ENCODE data around the gene ZBTB22. TPM values are rescaled to one million over a fixed set of nuclear protein-coding genes. Genes with fewer than 3 reads are reported as not detected.
"Not testable (repeated sequence)": the region's sequence is repeated elsewhere in the genome, so short reads cannot be mapped to it uniquely, and the experiment has no call there.

ZBTB22 gene
- total RNA-seq, 1 donor from 2014 or later, result 17.7 TPM

DNA sequence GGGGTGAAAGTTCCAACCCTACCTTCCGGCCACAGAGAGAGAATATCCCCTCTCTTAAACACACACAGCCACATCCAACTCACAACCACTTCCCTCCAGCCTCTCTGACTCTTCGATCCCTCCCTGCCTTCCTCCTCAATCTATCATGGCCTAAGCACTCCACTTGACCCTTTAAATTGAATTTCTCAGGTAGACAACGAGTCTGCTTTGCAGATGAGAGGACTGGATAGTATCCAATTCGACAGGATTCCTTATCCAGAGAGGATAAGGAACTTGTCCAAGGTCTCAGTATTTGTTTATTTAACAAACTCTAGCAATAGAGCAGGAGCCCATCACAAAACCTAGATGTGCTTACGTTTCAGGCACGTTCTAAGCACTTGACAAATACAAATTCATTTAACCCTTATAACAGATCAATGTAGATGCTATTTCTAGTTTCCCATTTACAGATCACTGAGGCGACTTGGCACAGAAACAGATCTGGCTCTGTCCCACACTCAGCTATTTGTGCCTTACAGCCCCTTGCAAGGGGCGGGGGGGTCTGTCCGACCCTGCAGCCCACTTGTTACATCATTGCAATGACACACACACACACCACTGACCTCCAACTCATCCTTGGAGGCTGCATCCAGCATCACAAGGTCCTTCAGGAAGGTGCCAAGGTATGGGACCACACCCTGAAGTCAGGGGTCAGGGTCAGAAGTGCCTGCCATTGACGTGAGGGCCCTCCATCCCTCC is 23.3 kb downstream of the ZBTB22 start:
- Histone ChIP-seq H3K4me1 (ENCODE audit: control insufficient read depth in 3 of 3, insufficient read depth in 3 of 3, low read length in 3 of 3) (peaks cover 21 to 27% (median 22%) of the 10 kb centered on the region in 3 donors), H3K4me3 (ENCODE audit: low read length in 3 of 3) (no peak overlapping the region), H3K36me3 (ENCODE audit: control insufficient read depth in 3 of 3, insufficient read depth in 3 of 3, low read length in 3 of 3) (peaks cover 53% of the 10 kb centered on the region in 3 donors), H3K9me3 (ENCODE audit: control insufficient read depth in 3 of 3, low read length in 3 of 3) (no peaks in the 10 kb centered on the region), H3K27ac (ENCODE audit: low read depth, low read length) (no peak overlapping the region), H3K9ac (ENCODE audit: low read depth in 1 of 3, low read length in 3 of 3) (no peak overlapping the region), H3K27me3 (ENCODE audit: control insufficient read depth in 3 of 3, insufficient read depth in 3 of 3, low read length in 3 of 3) (no peaks in the 10 kb centered on the region)

DNA sequence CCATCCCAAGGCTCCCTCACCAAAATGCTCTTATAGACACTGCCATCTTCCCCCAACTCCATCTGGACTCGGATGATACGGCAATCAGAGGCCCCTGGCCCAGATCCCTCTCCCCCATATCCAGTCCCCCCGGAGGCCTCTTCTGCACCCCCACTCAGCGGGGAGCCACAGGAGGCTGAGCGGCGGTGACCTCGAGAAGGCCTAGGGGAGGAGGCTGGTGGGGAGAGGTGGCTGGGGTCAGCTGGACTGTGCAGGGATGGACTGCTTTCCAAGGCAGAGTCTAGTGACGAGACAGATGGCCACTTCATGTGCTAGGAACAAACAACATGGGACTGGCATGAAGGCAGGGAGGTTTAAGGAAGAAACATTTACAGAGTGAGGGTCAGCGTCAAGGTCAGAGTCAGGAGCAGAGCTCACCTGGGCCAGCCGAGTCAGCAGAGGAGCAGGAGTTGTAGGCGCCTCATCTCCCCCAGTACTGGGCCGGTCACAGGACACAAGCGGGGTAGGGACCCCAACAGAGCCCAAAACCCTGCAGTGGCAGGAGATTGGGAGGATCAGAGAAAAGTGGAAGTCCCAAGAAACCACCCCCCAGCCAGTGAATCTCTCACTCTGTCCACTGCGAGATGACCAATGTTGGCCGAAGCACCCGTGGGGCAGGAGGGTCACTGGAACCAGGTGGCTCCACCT is 24.4 kb downstream of the ZBTB22 start:
- Histone ChIP-seq H3K4me1 (ENCODE audit: control insufficient read depth in 3 of 3, insufficient read depth in 3 of 3, low read length in 3 of 3) (peaks cover 25 to 35% (median 26%) of the 10 kb centered on the region in 3 donors), H3K9ac (ENCODE audit: low read depth in 1 of 3, low read length in 3 of 3) (no peak overlapping the region), H3K9me3 (ENCODE audit: control insufficient read depth in 3 of 3, low read length in 3 of 3) (no peaks in the 10 kb centered on the region), H3K4me3 (ENCODE audit: low read length in 3 of 3) (no peak overlapping the region), H3K36me3 (ENCODE audit: control insufficient read depth in 3 of 3, insufficient read depth in 3 of 3, low read length in 3 of 3) (peaks cover 53 to 54% (median 53%) of the 10 kb centered on the region in 3 donors), H3K27me3 (ENCODE audit: control insufficient read depth in 3 of 3, insufficient read depth in 3 of 3, low read length in 3 of 3) (no peaks in the 10 kb centered on the region), H3K27ac (ENCODE audit: low read depth, low read length) (no peak overlapping the region)

DNA sequence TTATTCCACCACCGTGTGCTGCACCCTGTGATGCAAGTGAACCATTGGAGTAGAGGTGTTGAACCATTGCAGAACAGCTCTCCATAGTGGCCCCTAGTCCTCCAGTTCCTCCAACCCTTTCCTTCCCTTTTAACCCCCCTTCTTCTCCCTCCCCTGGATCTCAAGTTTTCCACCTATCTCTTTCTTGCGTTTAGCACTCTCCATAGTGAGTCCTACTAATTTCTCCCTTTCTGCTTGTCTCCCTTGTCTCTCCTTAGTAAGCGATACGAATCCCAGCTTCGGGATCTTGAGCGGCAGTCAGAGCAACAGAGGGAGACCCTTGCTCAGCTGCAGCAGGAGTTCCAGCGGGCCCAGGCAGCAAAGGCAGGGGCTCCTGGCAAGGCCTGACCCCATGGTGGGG is 27.1 kb downstream of the ZBTB22 start:
- peaks cover 19 to 29% (median 23%) of the 10 kb centered on the region in 3 donors for H3K4me1 ChIP-seq (ENCODE audit: control insufficient read depth in 3 of 3, insufficient read depth in 3 of 3, low read length in 3 of 3)
- peaks cover 58 to 61% (median 60%) of the 10 kb centered on the region in 3 donors for H3K36me3 ChIP-seq (ENCODE audit: control insufficient read depth in 3 of 3, insufficient read depth in 3 of 3, low read length in 3 of 3)
- peak overlapping the region; percentile 90 to 96 (median 95) for H3K4me3 ChIP-seq (ENCODE audit: low read length in 3 of 3)
- H3K27ac ChIP-seq (ENCODE audit: low read depth, low read length), result no peak overlapping the region
- peak overlapping the region; percentile 93 to 95 (median 93) for H3K9ac ChIP-seq (ENCODE audit: low read depth in 1 of 3, low read length in 3 of 3)
- H3K9me3 ChIP-seq (ENCODE audit: control insufficient read depth in 3 of 3, low read length in 3 of 3), result no peaks in the 10 kb centered on the region
- no peaks in the 10 kb centered on the region for H3K27me3 ChIP-seq (ENCODE audit: control insufficient read depth in 3 of 3, insufficient read depth in 3 of 3, low read length in 3 of 3)

DNA sequence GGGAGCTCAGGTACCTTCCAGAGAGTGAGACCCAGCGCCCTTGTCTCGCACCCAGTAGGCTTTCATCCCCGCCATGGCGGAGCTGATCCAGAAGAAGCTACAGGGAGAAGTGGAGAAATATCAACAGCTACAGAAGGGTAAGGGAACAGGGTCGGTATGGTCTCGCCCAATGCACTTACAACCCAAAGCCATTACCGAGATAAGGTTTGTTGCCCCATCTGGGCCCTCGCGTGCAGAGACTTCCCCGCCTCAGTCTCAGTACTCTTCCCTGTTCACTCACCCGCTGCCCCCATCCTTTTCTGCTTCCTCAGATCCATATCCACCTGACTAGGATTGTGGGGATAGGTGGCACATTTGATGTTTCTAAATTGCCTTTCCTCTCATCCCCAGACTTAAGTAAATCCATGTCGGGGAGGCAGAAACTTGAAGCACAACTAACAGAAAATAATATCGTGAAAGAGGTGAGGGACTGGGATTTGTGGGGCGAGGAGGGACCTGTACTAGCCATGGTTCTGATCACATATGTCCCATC is 27.7 kb downstream of the ZBTB22 start:
- H3K36me3 ChIP-seq (ENCODE audit: control insufficient read depth in 3 of 3, insufficient read depth in 3 of 3, low read length in 3 of 3), result peaks cover 54 to 56% (median 55%) of the 10 kb centered on the region in 3 donors
- H3K4me3 ChIP-seq (ENCODE audit: low read length in 3 of 3), result peak overlapping the region; percentile 90 to 96 (median 95)
- peak overlapping the region; percentile 93 to 95 (median 93) for H3K9ac ChIP-seq (ENCODE audit: low read depth in 1 of 3, low read length in 3 of 3)
- peak overlapping the region; percentile 80 for H3K27ac ChIP-seq (ENCODE audit: low read depth, low read length)
- no peaks in the 10 kb centered on the region for H3K27me3 ChIP-seq (ENCODE audit: control insufficient read depth in 3 of 3, insufficient read depth in 3 of 3, low read length in 3 of 3)
- no peaks in the 10 kb centered on the region for H3K9me3 ChIP-seq (ENCODE audit: control insufficient read depth in 3 of 3, low read length in 3 of 3)
- H3K4me1 ChIP-seq (ENCODE audit: control insufficient read depth in 3 of 3, insufficient read depth in 3 of 3, low read length in 3 of 3), result peaks cover 19 to 29% (median 23%) of the 10 kb centered on the region in 3 donors

DNA sequence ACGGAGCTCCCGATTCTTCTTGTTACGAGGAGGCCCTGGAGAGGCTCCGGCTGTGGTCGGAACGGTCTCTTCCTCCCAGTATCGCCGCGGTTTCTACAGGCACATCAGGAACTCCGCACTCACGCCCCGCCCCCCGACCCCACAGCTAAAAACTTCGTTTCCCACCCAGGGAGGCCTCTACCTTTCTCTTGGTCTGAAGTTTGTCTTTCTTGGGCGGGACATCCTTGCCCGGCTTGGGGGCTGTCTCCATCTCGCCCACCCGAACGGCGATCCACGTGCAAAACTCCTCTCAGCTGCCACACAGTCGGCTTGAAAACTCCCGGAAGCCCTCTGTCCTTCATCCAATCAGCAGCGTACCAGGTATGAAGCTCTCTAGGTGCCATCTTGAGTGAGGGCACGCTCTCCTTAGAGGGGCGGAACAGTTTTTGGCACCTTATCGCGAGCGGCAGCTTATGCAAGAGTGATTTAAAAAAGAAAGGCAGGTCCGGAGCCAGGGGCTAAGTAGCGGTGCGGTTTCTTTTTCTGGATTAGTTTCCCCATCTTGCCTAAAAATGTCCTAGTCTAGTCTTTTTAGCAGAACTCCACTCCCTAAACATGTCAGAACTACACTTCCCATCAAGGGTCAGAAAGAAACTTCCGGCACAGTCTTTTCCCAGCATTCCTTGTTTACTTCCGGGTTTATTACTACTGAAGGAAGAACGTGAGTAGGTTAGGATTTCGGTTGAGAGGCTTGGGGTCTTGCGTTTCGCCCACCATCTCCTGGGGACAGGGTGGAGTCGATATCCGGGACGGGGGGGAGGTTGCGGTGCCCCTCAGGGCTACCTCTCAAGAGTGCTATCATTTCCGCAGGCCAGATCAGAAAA is 28.4 kb downstream of the ZBTB22 start, which contains the start of the genes PFDN6 and WDR46:
PFDN6 (plus strand) TSS at position 681 of the 863 bp plus-strand sequence. CDS start 256 bp downstream, outside the sequence.
WDR46 (minus strand) TSS at position 319 of the 863 bp plus-strand sequence; CDS start at position 250, 69 bp downstream.
- Histone ChIP-seq H3K4me3 (ENCODE audit: low read length in 3 of 3) (peak within 1 kb of the TSS; percentile 90 to 96 (median 95)), H3K9ac (ENCODE audit: low read depth in 1 of 3, low read length in 3 of 3) (peak within 1 kb of the TSS; percentile 93 to 95 (median 93)), H3K27me3 (ENCODE audit: control insufficient read depth in 3 of 3, insufficient read depth in 3 of 3, low read length in 3 of 3) (no peaks in the 10 kb centered on the region), H3K27ac (ENCODE audit: low read depth, low read length) (peak within 1 kb of the TSS; percentile 80), H3K4me1 (ENCODE audit: control insufficient read depth in 3 of 3, insufficient read depth in 3 of 3, low read length in 3 of 3) (peaks cover 19 to 29% (median 23%) of the 10 kb centered on the region in 3 donors), H3K9me3 (ENCODE audit: control insufficient read depth in 3 of 3, low read length in 3 of 3) (no peaks in the 10 kb centered on the region), H3K36me3 (ENCODE audit: control insufficient read depth in 3 of 3, insufficient read depth in 3 of 3, low read length in 3 of 3) (peaks cover 54 to 57% (median 55%) of the 10 kb centered on the region in 3 donors)

DNA sequence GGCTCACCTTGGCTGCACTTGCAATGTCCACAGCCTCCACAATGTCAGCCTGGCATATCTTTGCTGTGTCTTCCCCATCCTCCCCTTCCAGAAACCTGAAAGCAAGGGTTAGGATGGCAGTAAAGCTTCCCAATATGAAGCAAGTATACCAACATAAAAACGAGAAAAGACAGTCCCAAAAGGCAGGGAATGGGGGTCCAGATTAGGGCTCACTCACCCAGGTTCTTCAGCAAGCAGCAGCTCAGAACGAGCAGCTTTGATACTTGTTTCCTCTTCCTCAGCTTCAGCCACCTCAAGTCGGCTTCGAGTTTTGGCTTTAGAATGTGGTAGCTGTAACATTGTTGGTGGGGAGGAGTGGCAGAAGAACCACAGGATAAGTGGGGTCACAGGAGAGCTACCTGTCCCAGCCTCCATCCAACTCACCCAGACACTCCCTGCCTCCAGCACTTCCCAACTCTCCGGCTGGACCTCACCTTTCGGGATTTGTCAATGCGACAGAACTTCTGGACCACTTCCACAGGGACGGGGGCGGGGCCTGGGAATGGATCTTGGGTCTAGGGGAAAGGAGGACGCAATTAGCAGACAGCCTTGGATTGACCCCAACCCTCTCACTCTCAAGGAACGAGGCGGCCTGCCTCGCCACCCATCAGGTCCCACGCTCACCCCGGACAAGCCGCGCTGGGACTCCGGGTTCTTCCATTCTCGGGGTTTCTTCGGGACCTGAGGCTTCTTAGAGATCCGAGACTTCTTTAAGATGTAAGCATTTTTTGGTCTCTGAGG is 29.2 kb downstream of the ZBTB22 start:
- Histone ChIP-seq H3K27ac (ENCODE audit: low read depth, low read length) (peak overlapping the region; percentile 80), H3K27me3 (ENCODE audit: control insufficient read depth in 3 of 3, insufficient read depth in 3 of 3, low read length in 3 of 3) (no peaks in the 10 kb centered on the region), H3K4me1 (ENCODE audit: control insufficient read depth in 3 of 3, insufficient read depth in 3 of 3, low read length in 3 of 3) (peaks cover 19 to 29% (median 23%) of the 10 kb centered on the region in 3 donors), H3K9ac (ENCODE audit: low read depth in 1 of 3, low read length in 3 of 3) (peak overlapping the region; percentile 93 to 95 (median 93)), H3K4me3 (ENCODE audit: low read length in 3 of 3) (peak overlapping the region; percentile 90 to 96 (median 95)), H3K36me3 (ENCODE audit: control insufficient read depth in 3 of 3, insufficient read depth in 3 of 3, low read length in 3 of 3) (peaks cover 50 to 54% (median 50%) of the 10 kb centered on the region in 3 donors), H3K9me3 (ENCODE audit: control insufficient read depth in 3 of 3, low read length in 3 of 3) (no peaks in the 10 kb centered on the region)

DNA sequence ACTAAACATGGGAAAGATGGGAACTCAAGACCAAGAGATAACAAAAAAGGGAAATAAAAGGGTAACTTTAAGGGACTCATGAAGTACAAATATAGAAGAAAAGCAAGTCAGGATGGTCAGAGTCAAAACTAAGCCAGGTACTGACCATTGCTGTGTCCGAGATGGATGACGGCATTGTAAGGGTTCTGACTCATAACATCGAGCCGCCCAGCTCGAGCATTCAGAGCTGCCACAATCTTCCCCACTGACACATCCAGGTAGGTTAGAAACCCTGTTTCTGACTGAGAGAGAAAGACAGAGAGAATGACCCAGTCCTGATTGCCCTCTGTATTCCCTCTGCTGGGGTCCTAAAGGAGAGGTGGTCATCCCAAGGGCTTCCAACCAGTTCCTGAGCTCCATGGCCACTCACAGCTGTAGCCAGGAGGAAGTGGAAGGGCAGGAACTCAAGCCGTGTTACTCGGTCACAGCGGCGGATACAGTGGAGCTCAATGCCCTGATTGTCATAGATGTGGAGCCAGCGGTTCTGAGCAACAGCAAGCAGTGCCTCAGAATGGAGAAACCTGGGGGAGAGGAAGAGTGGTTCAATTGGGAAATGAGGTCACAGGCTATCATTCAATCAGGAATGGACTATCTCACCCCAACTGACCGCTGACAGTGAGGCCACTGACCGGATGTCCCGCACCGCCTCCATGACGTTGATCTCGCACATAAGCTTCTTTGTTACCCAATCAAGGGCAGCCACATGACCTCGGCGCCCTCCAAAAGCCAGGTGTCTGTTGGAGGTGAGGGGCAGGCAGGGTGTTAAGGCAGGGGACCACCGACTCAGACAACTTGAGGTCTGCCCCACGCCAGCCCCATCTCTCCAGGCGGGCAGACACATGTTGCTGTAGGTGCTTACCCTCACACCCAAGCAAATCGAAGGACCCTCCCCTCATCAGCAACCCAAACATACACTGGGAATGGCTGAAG is 30.3 kb downstream of the ZBTB22 start:
- no peak overlapping the region for H3K4me3 ChIP-seq (ENCODE audit: low read length in 3 of 3)

DNA sequence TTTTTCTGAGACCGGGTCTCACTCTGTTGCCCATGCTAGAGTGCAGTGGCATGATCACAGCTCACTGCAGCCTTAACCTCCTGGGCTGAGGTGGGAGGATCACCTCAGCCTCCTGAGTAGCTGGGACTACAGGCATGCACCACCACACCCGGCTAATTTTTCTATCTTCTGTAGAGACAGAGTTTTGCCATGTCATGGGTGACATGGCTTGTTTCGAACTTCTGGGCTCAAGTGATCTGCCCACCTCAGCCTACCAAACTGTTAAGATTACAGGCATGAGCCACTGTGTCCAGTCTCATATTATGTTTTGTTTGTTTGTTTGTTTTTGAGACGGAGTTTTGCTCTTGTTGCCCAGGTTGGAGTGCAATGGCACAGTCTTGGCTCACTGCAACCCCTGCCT is 32.3 kb downstream of the ZBTB22 start:
- H3K27me3 ChIP-seq (ENCODE audit: control insufficient read depth in 3 of 3, insufficient read depth in 3 of 3, low read length in 3 of 3); H3K4me3 ChIP-seq (ENCODE audit: low read length in 3 of 3); H3K27ac ChIP-seq (ENCODE audit: low read depth, low read length); H3K9me3 ChIP-seq (ENCODE audit: control insufficient read depth in 3 of 3, low read length in 3 of 3); H3K9ac ChIP-seq (ENCODE audit: low read depth in 1 of 3, low read length in 3 of 3): not testable (repeated sequence)
- H3K4me1 ChIP-seq (ENCODE audit: control insufficient read depth in 3 of 3, insufficient read depth in 3 of 3, low read length in 3 of 3), result peaks cover 16 to 30% (median 24%) of the 10 kb centered on the region in 3 donors
- peaks cover 40 to 52% (median 44%) of the 10 kb centered on the region in 3 donors for H3K36me3 ChIP-seq (ENCODE audit: control insufficient read depth in 3 of 3, insufficient read depth in 3 of 3, low read length in 3 of 3)

More for the DNA sequence above, 30.3 kb downstream of the ZBTB22 start:
- no peaks in the 10 kb centered on the region for H3K9me3 ChIP-seq (ENCODE audit: control insufficient read depth in 3 of 3, low read length in 3 of 3)
- peaks cover 42 to 49% (median 48%) of the 10 kb centered on the region in 3 donors for H3K36me3 ChIP-seq (ENCODE audit: control insufficient read depth in 3 of 3, insufficient read depth in 3 of 3, low read length in 3 of 3)
- H3K9ac ChIP-seq (ENCODE audit: low read depth in 1 of 3, low read length in 3 of 3), result no peak overlapping the region
- H3K27ac ChIP-seq (ENCODE audit: low read depth, low read length), result no peak overlapping the region
- peaks cover 19 to 29% (median 23%) of the 10 kb centered on the region in 3 donors for H3K4me1 ChIP-seq (ENCODE audit: control insufficient read depth in 3 of 3, insufficient read depth in 3 of 3, low read length in 3 of 3)
- no peaks in the 10 kb centered on the region for H3K27me3 ChIP-seq (ENCODE audit: control insufficient read depth in 3 of 3, insufficient read depth in 3 of 3, low read length in 3 of 3)

Measured in skeletal muscle tissue (tissue), 4 donors.